DND-41 (cell line): ENCODE data around the gene JUN.

Experiments used
- ATAC-seq: fragments of 200-7000 bp; cut with Tn5 transposase; 3 replicates; pipeline ENCODE4 v1.9.1; 2021; ENCODE audit warnings: low read depth; ENCODE audit not compliant: insufficient read depth
- DNase-seq: peaks from one replicate; pipeline ENCODE4 v3.0.0-alpha.2; 2020
- H2AFZ ChIP-seq: 2 replicates; pipeline ENCODE4 v1.6.0; 2012; ENCODE audit warnings: low read depth, low read length
- H3K27ac ChIP-seq: 2 replicates; pipeline ENCODE4 v1.5.1; 2012; ENCODE audit warnings: low read length, inconsistent platforms
- H3K27me3 ChIP-seq: fragments of 200-600 bp; sonication (generic); 2 replicates; pipeline ENCODE4 v1.6.0; 2012; ENCODE audit warnings: low read length, mild to moderate bottlenecking, inconsistent platforms; ENCODE audit not compliant: insufficient read depth, poor library complexity
- H3K36me3 ChIP-seq: 2 replicates; pipeline ENCODE4 v1.5.1; 2012; ENCODE audit warnings: low read length, inconsistent platforms; ENCODE audit not compliant: insufficient read depth
- H3K4me1 ChIP-seq: 2 replicates; pipeline ENCODE4 v1.5.1; 2012; ENCODE audit warnings: mild to moderate bottlenecking, low read length; ENCODE audit not compliant: insufficient read depth
- H3K4me2 ChIP-seq: 2 replicates; pipeline ENCODE4 v1.6.0; 2012; ENCODE audit warnings: mild to moderate bottlenecking, moderate library complexity, low read length, inconsistent platforms; ENCODE audit not compliant: insufficient read depth
- H3K4me3 ChIP-seq, 2 experiments: fragments of 200-600 bp in 1 of 2; shearing (Covaris generic) in 1 of 2; 2 replicates each; pipeline ENCODE4 v1.5.1; 2012 to 2016; ENCODE audit warnings: inconsistent platforms in 2 of 2, low read length in 2 of 2, mild to moderate bottlenecking in 2 of 2, low read depth in 1 of 2, moderate library complexity in 1 of 2
- H3K79me2 ChIP-seq: 2 replicates; pipeline ENCODE4 v1.6.0; 2012; ENCODE audit warnings: low read length, inconsistent platforms; ENCODE audit not compliant: insufficient read depth
- H3K9ac ChIP-seq: 2 replicates; pipeline ENCODE4 v1.6.0; 2012; ENCODE audit warnings: low read depth, mild to moderate bottlenecking, inconsistent platforms, low read length, moderate library complexity
- H3K9me3 ChIP-seq: 2 replicates; pipeline ENCODE4 v1.5.1; 2012; ENCODE audit warnings: low read length, moderate library complexity, mild to moderate bottlenecking, inconsistent platforms; ENCODE audit not compliant: insufficient read depth, severe bottlenecking
- H4K20me1 ChIP-seq: 2 replicates; pipeline ENCODE4 v1.6.0; 2012; ENCODE audit warnings: low read length; ENCODE audit not compliant: insufficient read depth
- EZH2 ChIP-seq: IDR thresholded peaks from 3 replicates; pipeline ENCODE4 v1.6.1; 2012; ENCODE audit warnings: borderline replicate concordance, low read depth, mild to moderate bottlenecking, moderate library complexity, low read length, inconsistent platforms; ENCODE audit not compliant: severe bottlenecking
- TF ChIP-seq, protein P1 (sequence below): IDR thresholded peaks from 2 replicates; pipeline ENCODE4 v1.5.1; 2012; ENCODE audit warnings: borderline replicate concordance, low read length, moderate library complexity, mild to moderate bottlenecking; ENCODE audit not compliant: poor library complexity, severe bottlenecking; ENCODE audit errors: extremely low read depth

JUN gene

GRCh38 chr1:58798910-58799442 lies 15.1 kb upstream of the JUN start:
- Histone ChIP-seq H3K9me3 (no peaks in the 10 kb centered on the region), H2AFZ (no peak overlapping the region), H3K4me2 (no peak overlapping the region), H3K36me3 (no peaks in the 10 kb centered on the region), H3K9ac (no peak overlapping the region), H3K27me3 (no peaks in the 10 kb centered on the region), H3K4me3 (no peak overlapping the region), H4K20me1 (no peaks in the 10 kb centered on the region), H3K27ac (no peak overlapping the region), H3K4me1 (no peaks in the 10 kb centered on the region), H3K79me2 (no peaks in the 10 kb centered on the region)
- no peak for DNase-seq
- ATAC-seq = no peak
- no peak for TF ChIP-seq EZH2

- Histone ChIP-seq H3K9me3 (no peaks in the 10 kb centered on the region), H3K27me3 (no peaks in the 10 kb centered on the region), H3K79me2 (no peaks in the 10 kb centered on the region), H3K4me1 (no peaks in the 10 kb centered on the region), H3K4me2 (no peak overlapping the region), H4K20me1 (no peaks in the 10 kb centered on the region), H3K36me3 (no peaks in the 10 kb centered on the region), H3K4me3 (no peak overlapping the region), H3K27ac (no peak overlapping the region), H3K9ac (no peak overlapping the region), H2AFZ (no peak overlapping the region)
- no peak for TF ChIP-seq EZH2
- TF ChIP-seq, protein P1, sequence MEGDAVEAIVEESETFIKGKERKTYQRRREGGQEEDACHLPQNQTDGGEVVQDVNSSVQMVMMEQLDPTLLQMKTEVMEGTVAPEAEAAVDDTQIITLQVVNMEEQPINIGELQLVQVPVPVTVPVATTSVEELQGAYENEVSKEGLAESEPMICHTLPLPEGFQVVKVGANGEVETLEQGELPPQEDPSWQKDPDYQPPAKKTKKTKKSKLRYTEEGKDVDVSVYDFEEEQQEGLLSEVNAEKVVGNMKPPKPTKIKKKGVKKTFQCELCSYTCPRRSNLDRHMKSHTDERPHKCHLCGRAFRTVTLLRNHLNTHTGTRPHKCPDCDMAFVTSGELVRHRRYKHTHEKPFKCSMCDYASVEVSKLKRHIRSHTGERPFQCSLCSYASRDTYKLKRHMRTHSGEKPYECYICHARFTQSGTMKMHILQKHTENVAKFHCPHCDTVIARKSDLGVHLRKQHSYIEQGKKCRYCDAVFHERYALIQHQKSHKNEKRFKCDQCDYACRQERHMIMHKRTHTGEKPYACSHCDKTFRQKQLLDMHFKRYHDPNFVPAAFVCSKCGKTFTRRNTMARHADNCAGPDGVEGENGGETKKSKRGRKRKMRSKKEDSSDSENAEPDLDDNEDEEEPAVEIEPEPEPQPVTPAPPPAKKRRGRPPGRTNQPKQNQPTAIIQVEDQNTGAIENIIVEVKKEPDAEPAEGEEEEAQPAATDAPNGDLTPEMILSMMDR = no peak
- ATAC-seq (no peak), DNase-seq (no peak)
Observed at GRCh38 chr1:58796416-58796815, 12.6 kb upstream of the JUN start.

DNA sequence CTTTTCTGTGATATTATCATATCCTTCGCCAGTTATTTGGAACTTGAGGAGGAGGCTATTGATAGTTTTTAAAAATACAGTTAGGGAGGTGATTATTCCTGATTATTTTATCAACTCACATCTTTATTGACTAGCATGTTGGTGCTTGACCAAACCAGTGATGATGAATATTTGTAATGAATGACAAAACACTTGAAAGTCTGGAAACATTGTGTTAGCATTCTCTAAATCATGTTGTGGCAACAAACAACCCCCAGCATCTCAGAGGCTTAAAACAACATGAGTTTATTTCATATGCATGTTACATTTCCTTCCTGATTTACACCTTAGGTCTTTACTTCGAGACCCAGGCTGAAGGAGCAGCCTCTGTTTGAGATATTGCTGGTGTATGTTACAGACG lies 10.7 kb upstream of the JUN start:
- H3K27me3 ChIP-seq = no peaks in the 10 kb centered on the region
- no peak overlapping the region for H3K27ac ChIP-seq
- no peaks in the 10 kb centered on the region for H3K36me3 ChIP-seq
- no peak overlapping the region for H3K4me2 ChIP-seq
- no peak overlapping the region for H3K9ac ChIP-seq
- H4K20me1 ChIP-seq = no peaks in the 10 kb centered on the region
- H3K9me3 ChIP-seq = no peaks in the 10 kb centered on the region
- no peak overlapping the region for H3K4me3 ChIP-seq
- ATAC-seq = no peak
- no peak overlapping the region for H2AFZ ChIP-seq
- no peak for DNase-seq
- no peaks in the 10 kb centered on the region for H3K79me2 ChIP-seq
- TF ChIP-seq EZH2 = no peak
- TF ChIP-seq, protein P1 = no peak
- H3K4me1 ChIP-seq = no peaks in the 10 kb centered on the region

GRCh38 chr1:58792846-58793245 lies 9.0 kb upstream of the JUN start:
- no peaks in the 10 kb centered on the region for H3K79me2 ChIP-seq
- no peak for TF ChIP-seq EZH2
- TF ChIP-seq, protein P1 = no peak
- no peak for ATAC-seq

More at GRCh38 chr1:58792846-58793245, 9.0 kb upstream of the JUN start:
- Histone ChIP-seq H3K36me3 (no peaks in the 10 kb centered on the region), H4K20me1 (no peaks in the 10 kb centered on the region), H3K4me1 (no peaks in the 10 kb centered on the region), H3K4me3 (no peak overlapping the region), H3K4me2 (no peak overlapping the region), H3K27ac (no peak overlapping the region), H2AFZ (no peak overlapping the region), H3K9me3 (no peaks in the 10 kb centered on the region), H3K9ac (no peak overlapping the region), H3K27me3 (no peaks in the 10 kb centered on the region)
- DNase-seq = no peak
